Cardiac muscle cell (in vitro differentiated cells and primary cell): ENCODE results near the gene CRACR2B. TPM values are rescaled to one million over a fixed set of nuclear protein-coding genes. Genes with fewer than 3 reads are reported as not detected.
A peak's percentile ranks its signal among the peaks of the same experiment; 100 is the strongest.

ENCODE experiments used
- DNase-seq, 2 donors: peaks; one replicate each; pipeline versions ENCODE4 v3.0.0 to v3.0.0-alpha.2; 2010 to 2017; ENCODE audit warnings: low read depth in 1 of 2, low spot score in 1 of 2
- H3K27ac ChIP-seq: fragments of 200-600 bp; sonication (generic); 2 replicates; pipeline ENCODE4 v1.5.1; 2016
- H3K27me3 ChIP-seq: fragments of 200-600 bp; sonication (generic); 2 replicates; pipeline ENCODE4 v1.6.0; 2016; ENCODE audit warnings: control low read depth
- H3K36me3 ChIP-seq: fragments of 200-600 bp; sonication (generic); 2 replicates; pipeline ENCODE4 v1.5.1; 2016; ENCODE audit warnings: control low read depth
- H3K4me1 ChIP-seq: fragments of 200-600 bp; sonication (generic); 2 replicates; pipeline ENCODE4 v1.8.1; 2017; ENCODE audit warnings: low read depth, mild to moderate bottlenecking, mixed run types
- H3K4me3 ChIP-seq: fragments of 200-600 bp; sonication (generic); 2 replicates; pipeline ENCODE4 v1.5.1; 2016; ENCODE audit warnings: mild to moderate bottlenecking
- H3K9me3 ChIP-seq: fragments of 200-600 bp; sonication (generic); 2 replicates; pipeline ENCODE4 v1.5.1; 2017; ENCODE audit warnings: low read depth, mild to moderate bottlenecking, control low read depth
- CTCF ChIP-seq: IDR thresholded peaks from 2 replicates; pipeline ENCODE4 v1.5.1; 2012; ENCODE audit warnings: low read depth, mild to moderate bottlenecking, low read length
- polyA plus RNA-seq: library from polyadenylated mRNA; unstranded; fragments of >200 nt; fragmentation: Nextera tagmentation; extraction: Ambion mirVana; gene quantifications from 2 replicates; pipeline ENCODE4 v1.2.1, GENCODE V29; 2016
- total RNA-seq: library from RNA; depleted of rRNA; stranded (reverse); fragments of >200 nt; gene quantifications from 2 replicates; pipeline ENCODE4 v1.2.3, GENCODE V29; 2016

The CRACR2B gene
- total and polyA plus RNA-seq, 2 experiments from 2014 or later, result 84.5 to 91.0 TPM

GRCh38 chr11:833114-833791 lies 5.5 kb downstream of the CRACR2B start:
- peak overlapping the region; percentile 65 for H3K4me3 ChIP-seq
- peaks cover 15% of the 10 kb centered on the region for H3K36me3 ChIP-seq
- no peaks in the 10 kb centered on the region for H3K9me3 ChIP-seq
- H3K4me1 ChIP-seq, result peaks cover 22% of the 10 kb centered on the region
- DNase-seq, result peak; percentile 61 to 73
- no peak for TF ChIP-seq CTCF
- H3K27ac ChIP-seq, result peak overlapping the region; percentile 67
- peaks cover 29% of the 10 kb centered on the region for H3K27me3 ChIP-seq

- Histone ChIP-seq H3K4me3 (peak overlapping the region; percentile 65), H3K27ac (no peak overlapping the region), H3K9me3 (no peaks in the 10 kb centered on the region), H3K36me3 (peaks cover 19% of the 10 kb centered on the region), H3K4me1 (peaks cover 18% of the 10 kb centered on the region), H3K27me3 (peaks cover 26% of the 10 kb centered on the region)
- no peak for TF ChIP-seq CTCF
- DNase-seq, result no peak
These were observed 6.2 kb downstream of the CRACR2B start for GRCh38 chr11:833849-834311.

- H3K27me3 ChIP-seq, result peaks cover 18% of the 10 kb centered on the region
- H3K27ac ChIP-seq, result no peak overlapping the region
- peak in 1 of 2 donors; percentile 63 for DNase-seq
- H3K4me3 ChIP-seq, result no peak overlapping the region
- TF ChIP-seq CTCF, result no peak
- peaks cover 27% of the 10 kb centered on the region for H3K36me3 ChIP-seq
- H3K9me3 ChIP-seq, result no peaks in the 10 kb centered on the region
- H3K4me1 ChIP-seq, result peaks cover 14% of the 10 kb centered on the region
These were observed 6.9 kb downstream of the CRACR2B start for GRCh38 chr11:834371-835316.

DNA sequence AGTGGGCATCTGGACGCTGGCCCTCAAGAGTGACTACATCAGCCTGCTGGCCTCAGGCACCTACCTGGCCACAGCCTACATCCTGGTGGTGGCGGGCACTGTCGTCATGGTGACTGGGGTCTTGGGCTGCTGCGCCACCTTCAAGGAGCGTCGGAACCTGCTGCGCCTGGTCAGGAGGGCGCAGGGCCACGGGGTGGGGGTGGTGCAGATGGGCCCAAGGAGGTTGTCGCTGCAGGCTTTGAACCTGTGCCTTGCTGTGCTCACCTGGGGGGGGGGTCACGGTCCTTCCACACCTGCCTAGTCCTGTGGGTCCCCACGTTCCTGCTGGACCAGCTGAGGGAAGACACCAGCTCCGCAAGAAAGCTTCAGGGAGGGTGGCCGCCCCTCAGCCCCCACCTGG lies 8.6 kb downstream of the CRACR2B start:
- H3K4me3 ChIP-seq, result no peak overlapping the region
- H3K36me3 ChIP-seq, result peaks cover 33% of the 10 kb centered on the region
- H3K9me3 ChIP-seq, result no peaks in the 10 kb centered on the region
- peaks cover 10% of the 10 kb centered on the region for H3K4me1 ChIP-seq
- TF ChIP-seq CTCF, result no peak
- no peak overlapping the region for H3K27ac ChIP-seq
- peaks cover 4% of the 10 kb centered on the region for H3K27me3 ChIP-seq
- no peak for DNase-seq

- Histone ChIP-seq H3K9me3 (no peaks in the 10 kb centered on the region), H3K4me1 (peaks cover 12% of the 10 kb centered on the region), H3K27me3 (peaks cover under 1% of the 10 kb centered on the region), H3K36me3 (peaks cover 33% of the 10 kb centered on the region), H3K27ac (no peak overlapping the region), H3K4me3 (no peak overlapping the region)
- no peak for TF ChIP-seq CTCF
- no peak for DNase-seq
These were observed 9.0 kb downstream of the CRACR2B start for GRCh38 chr11:836700-837099.
